ENCODE measurements around the gene KRTAP10-2.

KRTAP10-2 gene

GRCh38 chr21:44533891-44534627 lies 17.2 kb downstream of the KRTAP10-2 start:
- Histone ChIP-seq H3K9me2 (replicated peaks; ENCODE audit: insufficient read depth, low read length) (no peaks in the 10 kb centered on the region), H4K20me1 (ENCODE audit: low read depth, low read length) (no peaks in the 10 kb centered on the region), H3K79me2 (ENCODE audit: insufficient read depth, low read length) (no peaks in the 10 kb centered on the region), H3K9me3 (ENCODE audit: insufficient read depth, low read length) (no peaks in the 10 kb centered on the region), H3K4me3 (ENCODE audit: insufficient read depth, low read length, poor library complexity, severe bottlenecking) (no peak overlapping the region), H2AFZ (ENCODE audit: low read depth, low read length, severe bottlenecking) (no peak overlapping the region), H3K27ac (ENCODE audit: low read depth, low read length) (no peak overlapping the region), H3K9ac (ENCODE audit: low read length) (no peak overlapping the region), H3F3A (ENCODE audit: insufficient read depth) (no peaks in the 10 kb centered on the region), H3K36me3 (ENCODE audit: low read length) (no peaks in the 10 kb centered on the region), H3K27me3 (ENCODE audit: low read length) (no peaks in the 10 kb centered on the region), H3K4me2 (ENCODE audit: low read depth, low read length, poor library complexity, severe bottlenecking) (no peak overlapping the region)
- TF ChIP-seq EZH2phosphoT487 (conservative IDR thresholded peaks at IDR 0.05; ENCODE audit: low read length) (no peak), CTCF (IDR thresholded peaks at IDR 0.05; ENCODE audit: insufficient read depth, low read length, poor library complexity, severe bottlenecking) (no peak)

GRCh38 chr21:44533121-44533890 lies 18.0 kb downstream of the KRTAP10-2 start:
- H4K20me1 ChIP-seq (ENCODE audit: low read depth, low read length), result no peaks in the 10 kb centered on the region
- no peak overlapping the region for H3K27ac ChIP-seq (ENCODE audit: low read depth, low read length)
- TF ChIP-seq EZH2phosphoT487 (conservative IDR thresholded peaks at IDR 0.05; ENCODE audit: low read length) (no peak), CTCF (IDR thresholded peaks at IDR 0.05; ENCODE audit: insufficient read depth, low read length, poor library complexity, severe bottlenecking) (no peak)
- no peaks in the 10 kb centered on the region for H3K9me2 ChIP-seq (replicated peaks; ENCODE audit: insufficient read depth, low read length)
- no peaks in the 10 kb centered on the region for H3K79me2 ChIP-seq (ENCODE audit: insufficient read depth, low read length)
- no peak overlapping the region for H2AFZ ChIP-seq (ENCODE audit: low read depth, low read length, severe bottlenecking)
- no peak overlapping the region for H3K4me2 ChIP-seq (ENCODE audit: low read depth, low read length, poor library complexity, severe bottlenecking)
- H3K9me3 ChIP-seq (ENCODE audit: insufficient read depth, low read length), result no peaks in the 10 kb centered on the region
- H3K36me3 ChIP-seq (ENCODE audit: low read length), result no peaks in the 10 kb centered on the region
- H3K9ac ChIP-seq (ENCODE audit: low read length), result no peak overlapping the region
- H3K27me3 ChIP-seq (ENCODE audit: low read length), result no peaks in the 10 kb centered on the region
- no peak overlapping the region for H3K4me3 ChIP-seq (ENCODE audit: insufficient read depth, low read length, poor library complexity, severe bottlenecking)
- H3F3A ChIP-seq (ENCODE audit: insufficient read depth), result no peaks in the 10 kb centered on the region

- Histone ChIP-seq H3K27ac (ENCODE audit: low read depth, low read length) (no peak overlapping the region), H3K9me2 (replicated peaks; ENCODE audit: insufficient read depth, low read length) (no peaks in the 10 kb centered on the region), H3K4me3 (ENCODE audit: insufficient read depth, low read length, poor library complexity, severe bottlenecking) (no peak overlapping the region), H3K4me2 (ENCODE audit: low read depth, low read length, poor library complexity, severe bottlenecking) (no peak overlapping the region), H3F3A (ENCODE audit: insufficient read depth) (no peaks in the 10 kb centered on the region), H3K79me2 (ENCODE audit: insufficient read depth, low read length) (no peaks in the 10 kb centered on the region), H3K9ac (ENCODE audit: low read length) (no peak overlapping the region), H3K27me3 (ENCODE audit: low read length) (no peaks in the 10 kb centered on the region), H4K20me1 (ENCODE audit: low read depth, low read length) (no peaks in the 10 kb centered on the region), H3K36me3 (ENCODE audit: low read length) (no peaks in the 10 kb centered on the region), H2AFZ (ENCODE audit: low read depth, low read length, severe bottlenecking) (no peak overlapping the region), H3K9me3 (ENCODE audit: insufficient read depth, low read length) (no peaks in the 10 kb centered on the region)
- no peak for TF ChIP-seq CTCF (IDR thresholded peaks at IDR 0.05; ENCODE audit: insufficient read depth, low read length, poor library complexity, severe bottlenecking)
- TF ChIP-seq EZH2phosphoT487 (conservative IDR thresholded peaks at IDR 0.05; ENCODE audit: low read length), result no peak
These were observed 18.6 kb downstream of the KRTAP10-2 start for GRCh38 chr21:44532712-44533111.
